ENCODE data around the gene KAT2A. TPM values are rescaled to one million over a fixed set of nuclear protein-coding genes. Genes with fewer than 3 reads are reported as not detected.
A peak's percentile ranks its signal among the peaks of the same experiment; 100 is the strongest.

The KAT2A gene
- polyA plus RNA-seq, 1 donor, result 49.1 TPM

GRCh38 chr17:42125565-42125964 is 4.4 kb upstream of the KAT2A start:
- Histone ChIP-seq H3K27ac (ENCODE audit: low read length) (no peak overlapping the region), H3K4me1 (ENCODE audit: control insufficient read depth, insufficient read depth, low read length) (peaks cover 20% of the 10 kb centered on the region), H3K36me3 (ENCODE audit: control insufficient read depth, insufficient read depth, low read length) (peaks cover 58% of the 10 kb centered on the region), H3K9me3 (ENCODE audit: control insufficient read depth, low read depth, low read length) (no peaks in the 10 kb centered on the region), H3K4me3 (ENCODE audit: low read length) (no peak overlapping the region), H3K27me3 (ENCODE audit: control insufficient read depth, insufficient read depth, low read length) (no peaks in the 10 kb centered on the region)
- WGBS (ENCODE audit: insufficient coverage, low lambda C conversion rate), result no CpG with 5 or more reads among the region's 12 CpGs
- no peak for DNase-seq

- DNase-seq, result no peak
- H3K36me3 ChIP-seq (ENCODE audit: control insufficient read depth, insufficient read depth, low read length), result peaks cover 48% of the 10 kb centered on the region
- H3K27ac ChIP-seq (ENCODE audit: low read length), result no peak overlapping the region
- H3K27me3 ChIP-seq (ENCODE audit: control insufficient read depth, insufficient read depth, low read length), result no peaks in the 10 kb centered on the region
- H3K9me3 ChIP-seq (ENCODE audit: control insufficient read depth, low read depth, low read length), result no peaks in the 10 kb centered on the region
- no peak overlapping the region for H3K4me3 ChIP-seq (ENCODE audit: low read length)
- 100% methylated on average over 1 of the region's 3 CpGs for WGBS (ENCODE audit: insufficient coverage, low lambda C conversion rate)
- peaks cover 25% of the 10 kb centered on the region for H3K4me1 ChIP-seq (ENCODE audit: control insufficient read depth, insufficient read depth, low read length)
Observed at GRCh38 chr17:42124256-42124655, 3.1 kb upstream of the KAT2A start.

GRCh38 chr17:42122371-42123303 is 1.5 kb upstream of the KAT2A start, which contains the start of gene HSPB9:
HSPB9 (plus strand) TSS chr17:42122804; CDS start chr17:42122851, 47 bp downstream.
- H3K27me3 ChIP-seq (ENCODE audit: control insufficient read depth, insufficient read depth, low read length), result no peaks in the 10 kb centered on the region
- H3K36me3 ChIP-seq (ENCODE audit: control insufficient read depth, insufficient read depth, low read length), result peaks cover 43% of the 10 kb centered on the region
- H3K9me3 ChIP-seq (ENCODE audit: control insufficient read depth, low read depth, low read length), result no peaks in the 10 kb centered on the region
- H3K4me1 ChIP-seq (ENCODE audit: control insufficient read depth, insufficient read depth, low read length), result peaks cover 25% of the 10 kb centered on the region
- WGBS (ENCODE audit: insufficient coverage, low lambda C conversion rate), result no CpG with 5 or more reads among the region's 61 CpGs
- peak within 1 kb of the TSS; percentile 4 for H3K4me3 ChIP-seq (ENCODE audit: low read length)
- peak within 1 kb of the TSS; percentile 58 for H3K27ac ChIP-seq (ENCODE audit: low read length)
- peak; percentile 82 to 92 for DNase-seq

- H3K4me1 ChIP-seq (ENCODE audit: control insufficient read depth, insufficient read depth, low read length), result peaks cover 25% of the 10 kb centered on the region
- no peak for DNase-seq
- peak overlapping the region; percentile 39 for H3K4me3 ChIP-seq (ENCODE audit: low read length)
- H3K36me3 ChIP-seq (ENCODE audit: control insufficient read depth, insufficient read depth, low read length), result peaks cover 37% of the 10 kb centered on the region
- no peaks in the 10 kb centered on the region for H3K27me3 ChIP-seq (ENCODE audit: control insufficient read depth, insufficient read depth, low read length)
- WGBS (ENCODE audit: insufficient coverage, low lambda C conversion rate), result no CpG with 5 or more reads among the region's 7 CpGs
- H3K9me3 ChIP-seq (ENCODE audit: control insufficient read depth, low read depth, low read length), result no peaks in the 10 kb centered on the region
- H3K27ac ChIP-seq (ENCODE audit: low read length), result no peak overlapping the region
Observed at GRCh38 chr17:42120161-42120769, 902 bp downstream of the KAT2A start.

- Histone ChIP-seq H3K27ac (ENCODE audit: low read length) (no peak overlapping the region), H3K27me3 (ENCODE audit: control insufficient read depth, insufficient read depth, low read length) (no peaks in the 10 kb centered on the region), H3K36me3 (ENCODE audit: control insufficient read depth, insufficient read depth, low read length) (peaks cover 38% of the 10 kb centered on the region), H3K4me3 (ENCODE audit: low read length) (no peak overlapping the region), H3K4me1 (ENCODE audit: control insufficient read depth, insufficient read depth, low read length) (peaks cover 25% of the 10 kb centered on the region), H3K9me3 (ENCODE audit: control insufficient read depth, low read depth, low read length) (no peaks in the 10 kb centered on the region)
- no CpG with 5 or more reads among the region's 18 CpGs for WGBS (ENCODE audit: insufficient coverage, low lambda C conversion rate)
- no peak for DNase-seq
Observed at GRCh38 chr17:42119301-42119700, 1.9 kb downstream of the KAT2A start.

GRCh38 chr17:42118545-42118944 is 2.6 kb downstream of the KAT2A start:
- Histone ChIP-seq H3K4me1 (ENCODE audit: control insufficient read depth, insufficient read depth, low read length) (peaks cover 25% of the 10 kb centered on the region), H3K36me3 (ENCODE audit: control insufficient read depth, insufficient read depth, low read length) (peaks cover 39% of the 10 kb centered on the region), H3K27me3 (ENCODE audit: control insufficient read depth, insufficient read depth, low read length) (no peaks in the 10 kb centered on the region), H3K27ac (ENCODE audit: low read length) (no peak overlapping the region), H3K9me3 (ENCODE audit: control insufficient read depth, low read depth, low read length) (no peaks in the 10 kb centered on the region), H3K4me3 (ENCODE audit: low read length) (no peak overlapping the region)
- DNase-seq, result no peak
- 80% methylated on average over 1 of the region's 2 CpGs for WGBS (ENCODE audit: insufficient coverage, low lambda C conversion rate)

- Histone ChIP-seq H3K4me1 (ENCODE audit: control insufficient read depth, insufficient read depth, low read length) (peaks cover 26% of the 10 kb centered on the region), H3K4me3 (ENCODE audit: low read length) (no peak overlapping the region), H3K36me3 (ENCODE audit: control insufficient read depth, insufficient read depth, low read length) (peaks cover 43% of the 10 kb centered on the region), H3K27me3 (ENCODE audit: control insufficient read depth, insufficient read depth, low read length) (no peaks in the 10 kb centered on the region), H3K27ac (ENCODE audit: low read length) (no peak overlapping the region), H3K9me3 (ENCODE audit: control insufficient read depth, low read depth, low read length) (no peaks in the 10 kb centered on the region)
- no CpG with 5 or more reads among the region's 4 CpGs for WGBS (ENCODE audit: insufficient coverage, low lambda C conversion rate)
- DNase-seq, result no peak
Observed at GRCh38 chr17:42118126-42118510, 3.0 kb downstream of the KAT2A start.

- Histone ChIP-seq H3K9me3 (ENCODE audit: control insufficient read depth, low read depth, low read length) (no peaks in the 10 kb centered on the region), H3K4me3 (ENCODE audit: low read length) (no peak overlapping the region), H3K27ac (ENCODE audit: low read length) (no peak overlapping the region), H3K4me1 (ENCODE audit: control insufficient read depth, insufficient read depth, low read length) (peaks cover 25% of the 10 kb centered on the region), H3K36me3 (ENCODE audit: control insufficient read depth, insufficient read depth, low read length) (peaks cover 44% of the 10 kb centered on the region), H3K27me3 (ENCODE audit: control insufficient read depth, insufficient read depth, low read length) (no peaks in the 10 kb centered on the region)
- WGBS (ENCODE audit: insufficient coverage, low lambda C conversion rate), result no CpG with 5 or more reads among the region's 30 CpGs
- no peak for DNase-seq
Observed at GRCh38 chr17:42117397-42118125, 3.6 kb downstream of the KAT2A start.

- no peaks in the 10 kb centered on the region for H3K27me3 ChIP-seq (ENCODE audit: control insufficient read depth, insufficient read depth, low read length)
- WGBS (ENCODE audit: insufficient coverage, low lambda C conversion rate), result no CpG with 5 or more reads among the region's 18 CpGs
- no peaks in the 10 kb centered on the region for H3K9me3 ChIP-seq (ENCODE audit: control insufficient read depth, low read depth, low read length)
- H3K4me1 ChIP-seq (ENCODE audit: control insufficient read depth, insufficient read depth, low read length), result peaks cover 20% of the 10 kb centered on the region
- H3K27ac ChIP-seq (ENCODE audit: low read length), result no peak overlapping the region
- H3K4me3 ChIP-seq (ENCODE audit: low read length), result no peak overlapping the region
- peaks cover 44% of the 10 kb centered on the region for H3K36me3 ChIP-seq (ENCODE audit: control insufficient read depth, insufficient read depth, low read length)
- DNase-seq, result peak; percentile 69 to 73
Observed at GRCh38 chr17:42116705-42117396, 4.3 kb downstream of the KAT2A start.

- WGBS (ENCODE audit: insufficient coverage, low lambda C conversion rate), result no CpG with 5 or more reads among the region's 9 CpGs
- peaks cover 16% of the 10 kb centered on the region for H3K4me1 ChIP-seq (ENCODE audit: control insufficient read depth, insufficient read depth, low read length)
- H3K27ac ChIP-seq (ENCODE audit: low read length), result no peak overlapping the region
- DNase-seq, result no peak
- H3K9me3 ChIP-seq (ENCODE audit: control insufficient read depth, low read depth, low read length), result no peaks in the 10 kb centered on the region
- no peak overlapping the region for H3K4me3 ChIP-seq (ENCODE audit: low read length)
- H3K36me3 ChIP-seq (ENCODE audit: control insufficient read depth, insufficient read depth, low read length), result peaks cover 45% of the 10 kb centered on the region
- no peaks in the 10 kb centered on the region for H3K27me3 ChIP-seq (ENCODE audit: control insufficient read depth, insufficient read depth, low read length)
Observed at GRCh38 chr17:42114118-42114517, 7.0 kb downstream of the KAT2A start.
